GM04504 (cell line): ENCODE results near the gene FBXL12.
"Not testable (repeated sequence)": the region's sequence is repeated elsewhere in the genome, so short reads cannot be mapped to it uniquely, and the experiment has no call there.

Experiments used
- DNase-seq: peaks from one replicate; pipeline ENCODE4 v3.0.0-alpha.2; 2012; ENCODE audit warnings: low read depth

FBXL12 gene

DNA sequence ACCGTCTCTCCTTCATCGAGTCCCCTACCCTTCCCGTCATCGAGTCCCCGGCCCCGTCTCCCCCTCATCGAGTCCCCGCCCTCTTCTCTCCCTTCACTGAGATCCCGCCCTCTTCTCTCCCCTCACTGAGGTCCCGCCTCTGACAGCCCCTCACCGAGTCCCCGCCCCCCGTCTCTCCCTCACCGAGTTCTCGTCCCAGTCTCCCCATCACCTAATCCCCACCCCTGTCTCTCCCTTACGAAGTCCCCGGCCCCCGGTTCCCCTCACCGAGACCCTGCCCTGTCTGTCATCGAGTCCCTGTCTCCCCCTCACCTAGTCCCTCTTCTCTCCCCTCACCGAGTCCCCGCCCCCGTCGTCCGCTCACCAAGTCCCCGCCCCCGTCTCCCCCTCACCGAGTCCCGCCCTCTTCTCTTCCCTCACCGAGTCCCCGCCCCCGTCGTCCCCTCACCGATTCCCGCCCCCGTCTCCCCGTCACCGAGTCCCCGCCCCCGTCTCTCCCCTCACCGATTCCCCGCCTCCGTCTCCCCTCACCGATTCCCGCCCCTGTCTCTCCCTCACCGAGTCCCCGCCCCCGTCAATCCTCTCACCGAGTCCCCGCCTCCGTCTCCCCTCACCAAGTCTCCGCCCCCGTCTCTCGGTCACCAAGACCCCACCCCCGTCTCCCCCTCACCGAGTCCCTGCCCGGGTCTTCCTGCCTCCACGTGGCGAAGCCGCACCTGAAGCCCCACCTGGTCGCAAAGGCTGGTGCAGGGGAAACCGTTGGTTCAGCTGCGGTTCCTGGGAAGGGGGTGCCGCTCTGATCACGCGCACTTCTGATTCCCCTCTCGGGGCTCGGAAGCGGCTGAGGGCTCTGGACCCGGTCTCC, 26.4 kb downstream of the FBXL12 start:
- peak; percentile 84 for DNase-seq

DNA sequence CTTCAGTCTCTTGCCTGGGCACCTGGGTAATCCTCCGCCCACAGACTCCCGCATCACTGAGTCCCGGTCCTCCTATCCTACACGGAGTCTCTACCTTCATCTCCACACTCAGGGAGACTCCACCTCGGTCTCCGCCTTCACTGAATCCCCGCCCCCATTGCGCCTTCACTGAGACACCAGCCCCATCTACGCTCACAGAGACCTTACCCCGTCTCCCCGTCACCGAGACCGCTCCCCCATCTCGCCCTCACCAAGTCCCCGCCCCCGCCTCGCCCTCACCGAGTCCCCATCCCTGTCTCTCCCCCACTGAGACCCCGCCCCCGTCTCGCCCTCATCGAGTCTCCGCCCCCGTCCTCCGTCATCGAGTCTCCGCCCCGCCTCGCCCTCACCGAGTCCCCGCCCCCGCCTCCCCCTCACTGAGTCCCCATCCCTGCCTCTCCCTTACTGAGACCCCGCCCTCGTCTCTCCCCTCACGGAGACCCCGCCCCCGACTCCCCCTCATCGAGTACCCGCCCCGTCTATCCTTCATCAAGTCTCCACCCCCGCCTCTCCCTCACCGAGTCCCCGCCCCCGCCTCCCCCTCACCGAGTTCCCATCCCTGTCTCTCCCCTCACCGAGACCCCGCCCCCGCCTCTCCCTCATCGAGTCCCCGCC, 27.2 kb downstream of the FBXL12 start:
- DNase-seq = peak; percentile 92

DNA sequence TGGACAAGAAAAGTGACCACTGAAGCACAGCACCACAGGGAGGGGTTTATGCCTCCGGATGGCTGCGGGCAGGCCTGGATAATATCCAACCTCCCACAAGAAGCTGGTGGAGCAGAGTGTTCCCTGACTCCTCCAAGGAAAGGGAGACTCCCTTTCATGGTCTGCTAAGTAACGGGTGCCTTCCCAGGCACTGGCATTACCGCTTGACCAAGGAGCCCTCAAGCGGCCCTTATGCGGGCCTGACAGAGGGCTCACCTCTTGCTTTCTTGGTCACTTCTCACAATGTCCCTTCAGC, 27.9 kb downstream of the FBXL12 start:
- DNase-seq = not testable (repeated sequence)

DNA sequence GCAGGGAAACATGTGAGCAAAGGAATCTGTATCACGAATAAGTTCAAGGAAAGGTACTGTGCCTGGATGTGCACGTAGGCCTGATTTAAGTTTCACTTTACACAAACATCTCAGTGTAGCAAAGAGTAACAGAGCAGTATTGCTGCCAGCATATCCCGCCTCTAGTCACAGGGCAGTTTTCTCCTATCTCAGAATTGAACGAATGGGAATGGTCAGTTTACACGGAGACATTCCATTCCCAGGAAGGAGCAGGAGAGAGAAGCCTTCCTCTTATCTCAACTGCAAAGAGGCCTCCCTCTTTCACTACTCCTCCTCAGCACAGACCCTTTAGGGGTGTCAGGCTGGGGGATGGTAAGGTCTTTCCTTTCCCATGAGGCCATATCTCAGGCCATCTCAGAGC, 29.3 kb downstream of the FBXL12 start:
- not testable (repeated sequence) for DNase-seq

DNA sequence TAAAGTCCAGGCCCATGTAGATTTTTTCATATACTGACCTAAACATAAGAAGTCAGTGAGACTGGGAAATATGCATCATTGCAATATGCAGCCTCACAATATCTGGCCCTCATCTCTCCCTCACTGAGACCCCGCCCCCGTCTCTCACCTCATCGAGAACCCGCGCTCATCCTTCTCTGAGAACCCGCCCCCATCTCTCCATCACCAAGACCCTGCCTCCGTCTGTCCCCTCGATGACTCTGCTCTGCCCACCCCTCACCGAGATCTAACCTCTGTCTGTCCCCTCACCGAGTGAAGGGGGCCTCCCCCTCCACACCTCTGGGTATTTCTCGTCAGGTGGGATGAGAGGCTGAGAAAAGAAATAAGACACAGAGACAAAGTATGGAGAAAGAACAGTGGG, 29.8 kb downstream of the FBXL12 start:
- DNase-seq = no peak

DNA sequence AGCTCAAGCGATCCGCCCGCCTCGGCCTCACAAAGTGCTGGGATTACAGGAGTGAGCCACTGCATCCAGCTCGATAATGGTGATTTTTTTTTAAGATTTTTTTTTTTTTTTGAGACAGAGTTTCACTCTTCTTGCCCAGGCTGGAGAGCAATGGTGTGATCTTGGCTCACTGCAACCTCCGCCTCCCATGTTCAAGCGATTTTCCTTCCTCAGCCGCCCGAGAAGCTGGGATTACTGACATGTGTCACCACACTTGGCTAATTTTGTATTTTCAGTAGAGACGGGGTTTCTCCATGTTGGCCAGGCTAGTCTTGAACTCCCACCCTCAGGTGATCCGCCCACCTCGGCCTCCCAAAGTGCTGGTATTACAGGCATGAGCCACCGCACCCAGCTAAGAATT, 30.3 kb downstream of the FBXL12 start:
- DNase-seq = not testable (repeated sequence)

DNA sequence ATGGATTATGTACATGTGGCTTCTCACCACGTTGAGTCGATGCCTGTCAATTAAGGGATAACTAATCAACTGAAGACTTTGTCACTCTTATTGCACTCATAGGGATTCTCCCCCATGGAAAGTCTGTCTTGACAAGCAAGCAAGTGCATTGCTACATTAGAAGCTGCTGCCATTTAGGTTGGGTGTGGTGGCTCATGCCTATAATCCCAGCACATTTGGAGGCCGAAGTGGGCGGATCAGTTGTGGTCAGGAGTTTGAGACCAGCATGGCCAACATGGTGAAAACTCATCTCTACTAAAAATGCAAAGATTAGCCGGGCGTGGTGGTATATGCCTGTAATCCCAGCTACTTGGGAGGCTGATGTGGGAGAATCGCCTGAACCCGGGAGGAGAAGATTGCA, 32.1 kb downstream of the FBXL12 start:
- DNase-seq = no peak

DNA sequence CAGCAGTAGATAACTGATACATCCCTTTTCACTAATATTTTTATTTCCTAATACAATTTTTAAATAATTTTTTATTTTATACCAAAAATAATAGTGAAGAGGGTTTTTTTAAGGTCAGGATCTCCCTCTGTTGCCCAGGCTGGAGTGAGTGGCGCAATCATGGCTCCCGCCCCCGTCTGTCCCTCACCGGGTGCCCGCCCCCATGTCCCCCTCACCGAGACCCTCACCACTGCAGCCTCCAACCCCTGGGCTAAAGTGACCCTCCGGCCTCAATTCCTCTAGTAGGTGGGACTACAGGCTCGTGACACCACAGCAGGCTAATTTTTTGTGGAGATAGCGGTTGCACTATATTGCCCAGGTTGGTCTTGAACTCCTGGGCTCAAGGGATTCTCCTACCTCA, 32.5 kb downstream of the FBXL12 start:
- no peak for DNase-seq

DNA sequence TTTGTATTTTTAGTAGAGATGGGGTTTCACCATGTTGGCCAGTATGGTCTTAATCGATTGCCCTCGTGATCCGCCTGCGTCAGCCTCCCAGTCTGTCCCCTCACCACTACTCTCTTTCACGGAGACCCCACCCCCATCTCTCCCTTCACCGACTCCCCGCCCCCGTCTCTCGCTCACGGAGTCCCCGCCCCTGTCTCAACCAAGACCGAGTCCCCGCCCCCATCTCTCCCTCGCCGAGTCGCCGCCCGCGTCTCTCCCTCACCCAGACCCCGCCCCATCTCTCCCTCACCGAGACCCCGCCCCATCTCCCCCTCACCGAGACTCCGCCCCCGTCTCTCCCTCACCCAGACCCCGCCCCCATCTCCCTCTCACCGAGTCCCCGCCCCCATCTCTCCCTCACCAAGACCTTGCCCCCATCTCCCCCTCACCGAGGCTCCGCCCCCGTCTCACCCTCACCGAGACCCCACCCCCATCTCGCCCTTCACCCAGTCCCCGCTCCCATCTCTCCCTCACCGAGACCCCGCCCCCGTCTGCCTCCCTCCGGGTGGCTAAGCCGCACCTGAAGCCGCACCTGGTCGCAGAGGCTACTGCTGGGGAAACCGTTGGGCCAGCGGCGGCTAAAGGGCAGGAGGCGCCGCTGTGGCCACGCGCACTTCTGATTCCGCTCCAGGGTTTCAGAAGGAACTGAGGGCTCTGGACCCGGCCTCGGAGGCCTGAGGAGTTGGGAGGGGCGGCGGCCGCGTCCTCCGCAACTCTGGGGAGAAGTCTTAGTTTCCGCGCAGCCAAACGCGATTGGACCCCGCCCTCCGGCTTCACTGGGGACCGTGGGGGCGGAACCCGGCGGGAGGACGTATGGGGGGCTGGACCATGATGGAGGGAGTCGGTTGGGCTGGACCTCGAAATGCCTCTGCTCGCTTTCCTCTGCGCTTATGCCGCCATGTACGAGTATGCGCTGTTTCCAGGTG, 33.2 kb downstream of the FBXL12 start:
- peak; percentile 82 for DNase-seq

DNA sequence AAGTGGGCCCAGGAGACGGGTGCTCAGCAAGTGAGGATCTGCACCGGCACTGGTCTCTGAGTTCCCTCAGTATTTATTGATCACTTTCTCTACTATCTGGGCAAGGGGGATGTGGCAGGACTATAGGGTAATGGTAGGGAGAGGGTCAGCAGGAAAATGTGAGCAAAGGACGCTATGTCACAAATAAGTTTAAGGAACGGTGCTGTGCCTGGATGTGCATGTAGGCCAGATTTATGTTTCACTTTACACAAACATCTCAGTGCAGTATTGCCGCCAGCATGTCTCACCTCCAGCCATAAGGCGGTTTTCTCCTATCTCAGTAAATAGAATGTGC, 34.7 kb downstream of the FBXL12 start:
- DNase-seq = not testable (repeated sequence)

DNA sequence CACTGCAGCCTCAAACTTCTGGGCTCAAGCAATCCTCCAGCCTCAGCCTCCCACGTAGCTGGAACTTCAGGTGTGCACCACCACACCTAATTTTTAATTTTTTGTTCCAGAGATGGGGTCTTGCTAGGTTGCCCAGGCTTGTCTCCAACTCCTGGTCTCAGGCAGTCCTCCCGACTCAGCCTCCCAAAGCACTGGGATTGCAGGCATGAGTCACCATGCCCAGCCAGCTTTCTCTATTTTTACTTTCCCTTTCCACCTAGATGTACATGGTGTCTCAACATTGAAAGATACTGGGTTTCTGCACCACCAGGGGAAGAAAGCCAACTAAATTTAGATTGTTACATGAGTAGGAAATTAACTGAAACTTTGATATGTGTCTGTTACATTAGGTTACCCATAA, 36.5 kb downstream of the FBXL12 start:
- no peak for DNase-seq

DNA sequence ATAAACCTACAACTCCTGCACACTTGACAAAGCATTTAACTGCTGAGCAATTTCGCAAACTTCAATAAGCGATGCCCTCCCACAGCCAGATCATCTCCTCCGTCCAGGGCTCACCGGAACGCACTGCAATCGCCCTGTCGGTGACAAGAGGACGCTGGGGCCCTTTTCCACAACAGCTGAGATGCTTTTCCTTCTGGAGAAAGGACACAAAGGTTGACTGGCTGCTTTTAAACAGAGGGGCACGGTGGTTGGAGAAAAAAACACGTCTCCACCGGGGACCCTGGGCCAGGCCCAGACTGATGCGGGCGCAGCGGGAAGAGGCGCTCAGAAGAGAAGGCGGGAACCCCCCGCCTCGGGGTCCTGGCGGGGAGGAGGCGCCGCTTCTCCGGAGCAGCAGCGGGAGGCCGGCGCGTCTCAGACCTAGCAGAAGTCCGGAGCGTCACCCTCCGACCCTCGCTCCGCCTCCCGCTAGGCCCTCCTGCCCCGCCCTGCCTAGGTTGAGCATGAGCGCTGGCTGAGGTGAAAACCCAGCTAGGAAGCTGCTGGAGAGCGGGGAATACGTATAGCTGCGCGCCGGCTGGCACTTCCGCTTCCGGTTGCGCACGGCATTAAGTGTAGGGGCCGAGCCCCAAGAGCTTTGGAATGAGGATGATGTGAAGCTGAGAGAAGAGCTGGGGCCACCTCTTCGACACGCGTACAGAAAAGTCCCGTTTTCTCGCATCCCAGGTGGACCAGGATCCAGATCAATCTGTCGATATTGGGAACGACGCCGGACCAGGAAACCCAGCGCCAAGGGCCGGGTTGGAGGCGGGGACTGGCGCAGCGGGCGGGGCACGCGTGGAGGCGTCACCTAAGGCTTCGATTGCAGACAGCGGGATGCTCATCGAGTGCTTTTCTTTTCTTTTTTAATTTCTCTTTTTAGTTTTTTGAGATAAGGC, 50.4 kb downstream of the FBXL12 start, which contains the start of gene ZNF846:
ZNF846 (minus strand) TSS at position 564 of the 938 bp plus-strand sequence. CDS start 3,788 bp downstream, outside the sequence.
- DNase-seq = peak; percentile 89
